Measurements from ENCODE around the gene SLC35D1.
"Not testable (repeated sequence)": the region's sequence is repeated elsewhere in the genome, so short reads cannot be mapped to it uniquely, and the experiment has no call there.

Gene SLC35D1

GRCh38 chr1:66979621-66980020 lies 74.3 kb downstream of the SLC35D1 start:
- not testable (repeated sequence) for H2BK5ac ChIP-seq (ENCODE audit: low read depth, low read length, poor library complexity); H3K4me2 ChIP-seq (ENCODE audit: low read length); H3K79me2 ChIP-seq (ENCODE audit: control insufficient read depth, insufficient read depth, low read length, poor library complexity); H3K14ac ChIP-seq (ENCODE audit: low read length); H3K4me1 ChIP-seq (ENCODE audit: control insufficient read depth in 1 of 2, insufficient read depth in 2 of 2, low read length in 2 of 2); H3K9ac ChIP-seq (ENCODE audit: low read length); H3K79me1 ChIP-seq (ENCODE audit: low read length); H3K9me3 ChIP-seq (ENCODE audit: insufficient read depth, low read depth, low read length); DNase-seq; H3K23ac ChIP-seq (ENCODE audit: low read length); H3K4me3 ChIP-seq (ENCODE audit: low read depth, low read length); H3K27me3 ChIP-seq (ENCODE audit: insufficient read depth, low read length); H4K91ac ChIP-seq (ENCODE audit: low read depth, low read length); H2BK12ac ChIP-seq (ENCODE audit: low read length); H2AFZ ChIP-seq (ENCODE audit: insufficient read depth, low read length, poor library complexity); H3K18ac ChIP-seq (ENCODE audit: low read length); H4K8ac ChIP-seq (ENCODE audit: low read depth, low read length); H2BK120ac ChIP-seq (ENCODE audit: insufficient read depth, low read length, poor library complexity); H4K12ac ChIP-seq (ENCODE audit: low read depth, low read length); H3K27ac ChIP-seq (ENCODE audit: low read depth, low read length); H3K4ac ChIP-seq (ENCODE audit: low read depth, low read length); H2AK5ac ChIP-seq (ENCODE audit: low read length)
- no CpG with 5 or more reads among the region's 11 CpGs for WGBS (ENCODE audit: extremely low coverage, insufficient coverage, insufficient read length)
- peaks cover 14 to 15% of the 10 kb centered on the region in 2 experiments for H3K36me3 ChIP-seq (ENCODE audit: control insufficient read depth in 1 of 2, insufficient read depth in 2 of 2, low read length in 2 of 2)

- H3K9ac ChIP-seq (ENCODE audit: low read length), result no peak overlapping the region
Measured at GRCh38 chr1:66978201-66978600, 75.7 kb downstream of the SLC35D1 start.

DNA sequence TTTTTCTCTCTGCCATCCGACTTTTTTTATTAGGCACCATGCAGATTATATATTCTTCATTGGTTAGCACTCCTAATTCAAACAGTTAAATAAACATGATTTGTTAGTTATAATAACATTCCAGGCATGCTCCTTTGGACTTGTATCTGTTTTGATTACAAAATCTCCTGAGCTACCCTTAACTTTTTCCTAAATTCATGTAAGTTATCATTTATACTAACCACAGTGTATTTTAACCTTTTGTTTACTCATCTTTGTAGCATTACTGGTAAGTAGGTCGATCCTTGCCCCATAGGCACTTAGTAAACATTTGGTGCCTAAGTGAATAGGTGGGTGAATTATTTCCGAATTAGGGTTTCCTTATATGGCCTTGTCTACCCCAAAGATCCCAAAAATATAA lies 85.4 kb downstream of the SLC35D1 start:
- Histone ChIP-seq H3K14ac (ENCODE audit: low read length) (no peak overlapping the region), H3K9ac (ENCODE audit: low read length) (no peak overlapping the region), H3K4ac (ENCODE audit: low read depth, low read length) (no peak overlapping the region), H3K27me3 (ENCODE audit: insufficient read depth, low read length) (no peaks in the 10 kb centered on the region), H2AK5ac (ENCODE audit: low read length) (no peak overlapping the region), H2BK12ac (ENCODE audit: low read length) (no peak overlapping the region), H2BK120ac (ENCODE audit: insufficient read depth, low read length, poor library complexity) (no peak overlapping the region), H3K23ac (ENCODE audit: low read length) (no peak overlapping the region), H3K4me1 (ENCODE audit: control insufficient read depth in 1 of 2, insufficient read depth in 2 of 2, low read length in 2 of 2) (no peaks in the 10 kb centered on the region), H3K79me1 (ENCODE audit: low read length) (no peaks in the 10 kb centered on the region), H4K12ac (ENCODE audit: low read depth, low read length) (no peak overlapping the region), H3K27ac (ENCODE audit: low read depth, low read length) (no peak overlapping the region), H3K36me3 (ENCODE audit: control insufficient read depth in 1 of 2, insufficient read depth in 2 of 2, low read length in 2 of 2) (peaks cover 2 to 8% of the 10 kb centered on the region in 2 experiments), H3K4me2 (ENCODE audit: low read length) (no peak overlapping the region), H4K8ac (ENCODE audit: low read depth, low read length) (no peak overlapping the region), H3K4me3 (ENCODE audit: low read depth, low read length) (no peak overlapping the region), H4K91ac (ENCODE audit: low read depth, low read length) (no peak overlapping the region), H3K18ac (ENCODE audit: low read length) (no peak overlapping the region), H3K9me3 (ENCODE audit: insufficient read depth, low read depth, low read length) (no peaks in the 10 kb centered on the region), H3K79me2 (ENCODE audit: control insufficient read depth, insufficient read depth, low read length, poor library complexity) (no peaks in the 10 kb centered on the region), H2BK5ac (ENCODE audit: low read depth, low read length, poor library complexity) (no peak overlapping the region), H2AFZ (ENCODE audit: insufficient read depth, low read length, poor library complexity) (no peak overlapping the region)
- WGBS (ENCODE audit: extremely low coverage, insufficient coverage, insufficient read length), result no CpG with 5 or more reads among the region's 3 CpGs
- DNase-seq, result no peak

More at GRCh38 chr1:66978201-66978600, 75.7 kb downstream of the SLC35D1 start:
- no peak overlapping the region for H4K12ac ChIP-seq (ENCODE audit: low read depth, low read length)
- no peaks in the 10 kb centered on the region for H3K4me1 ChIP-seq (ENCODE audit: control insufficient read depth in 1 of 2, insufficient read depth in 2 of 2, low read length in 2 of 2)
- H3K4me3 ChIP-seq (ENCODE audit: low read depth, low read length), result no peak overlapping the region
- DNase-seq, result no peak
- no peak overlapping the region for H2BK5ac ChIP-seq (ENCODE audit: low read depth, low read length, poor library complexity)
- no peak overlapping the region for H3K4me2 ChIP-seq (ENCODE audit: low read length)
- no peak overlapping the region for H3K18ac ChIP-seq (ENCODE audit: low read length)
- H3K4ac ChIP-seq (ENCODE audit: low read depth, low read length), result no peak overlapping the region
- no peak overlapping the region for H2BK120ac ChIP-seq (ENCODE audit: insufficient read depth, low read length, poor library complexity)
- H3K36me3 ChIP-seq (ENCODE audit: control insufficient read depth in 1 of 2, insufficient read depth in 2 of 2, low read length in 2 of 2), result peaks cover 13% of the 10 kb centered on the region in 2 experiments
- no peak overlapping the region for H2BK12ac ChIP-seq (ENCODE audit: low read length)
- H3K79me2 ChIP-seq (ENCODE audit: control insufficient read depth, insufficient read depth, low read length, poor library complexity), result no peaks in the 10 kb centered on the region
- no peak overlapping the region for H3K14ac ChIP-seq (ENCODE audit: low read length)
- no peak overlapping the region for H4K91ac ChIP-seq (ENCODE audit: low read depth, low read length)
- no peaks in the 10 kb centered on the region for H3K79me1 ChIP-seq (ENCODE audit: low read length)
- no peak overlapping the region for H3K23ac ChIP-seq (ENCODE audit: low read length)
- H2AFZ ChIP-seq (ENCODE audit: insufficient read depth, low read length, poor library complexity), result no peak overlapping the region
- no peak overlapping the region for H4K8ac ChIP-seq (ENCODE audit: low read depth, low read length)
- no peaks in the 10 kb centered on the region for H3K27me3 ChIP-seq (ENCODE audit: insufficient read depth, low read length)
- no peaks in the 10 kb centered on the region for H3K9me3 ChIP-seq (ENCODE audit: insufficient read depth, low read depth, low read length)
- no peak overlapping the region for H2AK5ac ChIP-seq (ENCODE audit: low read length)
- no peak overlapping the region for H3K27ac ChIP-seq (ENCODE audit: low read depth, low read length)

- H2BK12ac ChIP-seq (ENCODE audit: low read length); H3K14ac ChIP-seq (ENCODE audit: low read length); H3K9ac ChIP-seq (ENCODE audit: low read length); H4K12ac ChIP-seq (ENCODE audit: low read depth, low read length); H4K91ac ChIP-seq (ENCODE audit: low read depth, low read length); H3K79me2 ChIP-seq (ENCODE audit: control insufficient read depth, insufficient read depth, low read length, poor library complexity); H2AK5ac ChIP-seq (ENCODE audit: low read length); H3K23ac ChIP-seq (ENCODE audit: low read length); H2BK5ac ChIP-seq (ENCODE audit: low read depth, low read length, poor library complexity); H4K8ac ChIP-seq (ENCODE audit: low read depth, low read length); DNase-seq; H3K18ac ChIP-seq (ENCODE audit: low read length); H3K27ac ChIP-seq (ENCODE audit: low read depth, low read length); H2AFZ ChIP-seq (ENCODE audit: insufficient read depth, low read length, poor library complexity); H3K79me1 ChIP-seq (ENCODE audit: low read length); H3K27me3 ChIP-seq (ENCODE audit: insufficient read depth, low read length); H2BK120ac ChIP-seq (ENCODE audit: insufficient read depth, low read length, poor library complexity); H3K9me3 ChIP-seq (ENCODE audit: insufficient read depth, low read depth, low read length); H3K4me2 ChIP-seq (ENCODE audit: low read length); H3K4ac ChIP-seq (ENCODE audit: low read depth, low read length); H3K4me1 ChIP-seq (ENCODE audit: control insufficient read depth in 1 of 2, insufficient read depth in 2 of 2, low read length in 2 of 2); H3K4me3 ChIP-seq (ENCODE audit: low read depth, low read length): not testable (repeated sequence)
- H3K36me3 ChIP-seq (ENCODE audit: control insufficient read depth in 1 of 2, insufficient read depth in 2 of 2, low read length in 2 of 2), result peaks cover 5 to 11% of the 10 kb centered on the region in 2 experiments
- no CpG with 5 or more reads among the region's 7 CpGs for WGBS (ENCODE audit: extremely low coverage, insufficient coverage, insufficient read length)
Measured at GRCh38 chr1:66966188-66966873, 87.6 kb downstream of the SLC35D1 start.
